Right kidney (tissue), 1 donor: ENCODE results near the gene SLC6A12.

Experiments
- DNase-seq: peaks from one replicate; pipeline ENCODE4 v3.0.0-alpha.2; 2016

SLC6A12 gene

DNA sequence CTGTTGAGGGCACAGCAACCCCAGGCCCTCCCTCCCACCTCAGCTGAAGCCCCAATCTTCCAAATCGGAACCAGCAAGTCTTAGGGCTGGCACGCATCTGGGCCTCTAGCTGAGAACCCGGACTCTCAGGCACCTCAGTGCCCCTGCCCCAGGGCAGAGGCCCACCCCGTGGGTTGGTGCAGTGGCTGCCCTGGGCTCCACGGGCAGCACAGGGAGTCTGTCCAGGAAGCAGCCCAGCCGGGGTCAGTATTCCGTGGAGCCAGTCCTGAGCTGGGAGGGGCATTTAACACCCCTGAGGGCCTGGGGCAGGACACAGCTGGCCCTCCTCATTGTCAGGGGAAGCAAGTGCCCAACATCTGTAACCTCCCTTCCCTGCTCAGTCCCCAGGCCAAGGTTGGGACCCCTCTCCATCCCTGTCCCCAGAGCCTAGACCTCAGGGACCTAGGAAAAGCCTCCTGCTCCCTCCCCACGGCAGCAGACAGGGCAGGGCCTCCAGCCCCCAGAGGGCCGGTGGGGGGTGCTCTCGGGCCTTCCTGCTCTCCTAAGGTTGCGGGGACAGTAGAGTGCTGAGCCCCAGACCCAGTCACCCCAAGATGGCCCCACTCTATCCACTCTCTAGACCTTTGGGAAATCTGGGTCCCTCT, 36.5 kb downstream of the SLC6A12 start:
- no peak for DNase-seq

DNA sequence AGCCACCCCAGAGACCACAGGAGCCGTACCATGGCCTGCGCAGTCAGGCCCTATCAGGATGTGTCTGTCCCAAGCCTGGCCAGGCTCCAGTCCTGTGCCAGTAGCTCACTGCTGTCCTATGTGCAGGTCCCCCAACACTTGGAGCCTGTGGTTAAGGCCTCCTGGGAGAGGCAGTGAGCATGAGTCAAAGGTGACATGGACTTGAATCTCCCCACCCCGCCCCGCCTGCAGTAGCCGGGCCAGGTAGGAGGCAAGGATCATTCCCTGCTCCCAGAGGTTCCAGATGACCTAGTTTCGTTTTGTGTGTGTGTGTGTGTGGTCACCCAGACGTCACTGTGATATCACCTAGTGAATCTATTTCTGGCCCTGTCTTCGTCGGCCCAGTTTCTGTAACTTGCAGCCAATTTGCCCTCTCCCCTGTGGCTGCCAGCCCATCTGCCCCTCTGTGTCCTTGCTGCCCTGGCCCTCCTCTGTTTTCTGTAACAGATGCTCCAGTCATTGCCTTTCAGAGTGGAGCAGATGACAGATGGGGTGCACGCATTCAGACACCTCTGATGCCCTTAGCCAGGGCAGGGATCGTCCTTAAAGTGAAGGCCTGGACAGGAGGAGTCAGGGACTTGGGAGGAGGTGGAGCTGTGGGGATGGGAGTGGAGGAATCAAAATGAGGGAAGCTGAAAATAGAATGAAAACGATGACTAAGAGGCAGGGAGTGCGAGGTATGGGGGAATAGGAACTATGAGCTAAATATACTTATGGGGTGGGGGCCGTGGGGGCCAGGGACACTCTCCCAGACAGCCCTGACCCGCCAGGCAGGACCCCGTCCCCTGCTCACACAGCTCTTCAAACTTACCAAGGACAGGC, 37.4 kb downstream of the SLC6A12 start:
- DNase-seq, result no peak

DNA sequence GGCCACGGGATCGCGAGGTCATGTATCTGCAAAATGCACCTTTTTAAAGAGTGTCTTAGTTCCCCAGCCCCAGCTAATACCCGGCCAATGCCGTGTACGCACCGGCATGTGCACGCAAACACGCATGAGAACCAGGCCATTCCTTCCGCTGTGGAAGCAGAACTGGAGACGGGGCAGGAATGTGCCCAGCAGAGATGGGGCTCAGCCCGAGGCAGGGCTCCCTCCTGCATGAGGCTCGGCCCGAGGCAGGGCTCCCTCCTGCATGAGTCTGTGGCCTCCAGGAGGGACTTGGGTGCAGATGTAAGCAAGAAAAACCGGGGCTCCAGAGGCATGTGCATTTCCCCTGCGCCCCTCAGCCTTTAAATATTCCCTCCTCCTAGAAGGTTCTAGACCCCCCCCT, 38.2 kb downstream of the SLC6A12 start:
- DNase-seq, result no peak

DNA sequence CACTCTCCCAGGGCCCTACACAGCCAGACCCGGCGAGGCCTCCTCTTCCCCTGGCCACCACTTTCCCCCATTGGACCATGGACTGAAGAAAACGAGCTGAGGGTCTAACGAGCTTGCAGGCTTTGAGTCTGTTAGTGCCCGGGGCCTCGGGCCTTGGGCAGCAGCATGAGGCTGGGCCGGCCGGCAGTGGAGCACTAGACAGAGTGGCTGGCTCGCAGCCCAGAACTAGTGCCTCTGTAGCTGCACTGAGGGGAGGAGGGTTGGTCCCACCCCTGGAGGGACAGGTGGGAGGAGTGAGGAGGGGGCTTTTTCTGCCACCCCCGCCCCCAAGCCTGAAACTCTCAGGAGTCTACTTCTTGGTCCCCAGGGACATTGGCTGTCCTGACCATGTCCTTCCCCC, 38.7 kb downstream of the SLC6A12 start:
- DNase-seq, result no peak

DNA sequence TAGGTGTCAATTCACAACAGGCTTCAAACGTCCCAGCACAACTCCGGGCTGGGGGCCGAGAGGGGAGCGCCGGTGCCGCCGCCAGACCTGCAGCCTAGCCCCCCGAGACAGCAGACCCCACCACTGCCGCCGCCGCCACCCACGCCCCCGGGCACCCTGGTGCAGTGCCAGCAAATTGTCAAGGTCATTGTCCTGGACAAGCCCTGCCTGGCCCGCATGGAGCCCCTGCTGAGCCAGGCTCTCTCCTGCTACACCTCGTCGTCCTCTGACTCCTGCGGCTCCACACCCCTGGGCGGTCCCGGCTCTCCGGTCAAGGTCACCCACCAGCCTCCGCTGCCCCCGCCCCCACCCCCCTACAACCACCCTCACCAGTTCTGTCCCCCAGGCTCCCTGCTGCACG, 39.4 kb downstream of the SLC6A12 start:
- no peak for DNase-seq

DNA sequence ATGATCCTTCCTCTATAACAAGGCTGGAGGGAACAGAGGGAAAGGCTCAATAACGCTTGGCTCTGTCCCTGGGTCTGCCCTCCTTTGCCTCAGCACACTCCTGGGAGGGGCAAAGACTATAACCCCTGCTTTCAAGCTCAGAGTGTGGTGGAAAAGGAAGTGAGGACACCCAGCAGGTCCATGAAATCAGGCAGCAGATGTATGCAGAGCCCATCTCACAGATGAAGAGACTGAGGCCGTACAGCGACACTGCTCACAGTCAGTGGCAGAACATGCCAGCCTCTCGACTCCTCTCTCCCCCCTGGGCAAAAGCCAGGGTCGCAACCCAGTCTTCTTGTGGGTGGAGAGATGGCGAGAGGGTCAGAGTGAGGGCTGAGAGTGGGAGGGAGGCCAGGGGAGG, 39.8 kb downstream of the SLC6A12 start:
- DNase-seq, result no peak

DNA sequence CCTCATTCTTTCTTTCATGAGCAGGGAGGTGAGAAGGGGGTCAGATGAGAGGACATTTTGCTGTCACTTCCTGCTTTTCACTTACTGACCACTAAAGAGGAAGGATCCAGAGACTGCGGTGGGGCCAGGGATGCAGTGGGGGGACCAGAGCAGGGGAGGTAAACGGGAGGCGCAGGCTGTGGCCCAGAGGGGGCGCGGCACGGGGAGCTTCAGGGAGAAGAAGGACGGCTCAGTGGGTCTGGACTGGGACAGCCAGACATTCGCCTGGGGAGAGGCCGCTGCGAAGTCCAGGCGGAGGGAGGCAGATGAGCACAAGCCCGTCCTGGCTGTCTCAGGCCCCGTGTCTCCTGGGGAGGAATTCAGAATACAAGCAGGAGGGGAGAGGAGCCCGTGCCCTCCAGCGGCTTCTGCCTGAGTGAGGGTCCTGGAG, 41.2 kb downstream of the SLC6A12 start:
- DNase-seq, result no peak

DNA sequence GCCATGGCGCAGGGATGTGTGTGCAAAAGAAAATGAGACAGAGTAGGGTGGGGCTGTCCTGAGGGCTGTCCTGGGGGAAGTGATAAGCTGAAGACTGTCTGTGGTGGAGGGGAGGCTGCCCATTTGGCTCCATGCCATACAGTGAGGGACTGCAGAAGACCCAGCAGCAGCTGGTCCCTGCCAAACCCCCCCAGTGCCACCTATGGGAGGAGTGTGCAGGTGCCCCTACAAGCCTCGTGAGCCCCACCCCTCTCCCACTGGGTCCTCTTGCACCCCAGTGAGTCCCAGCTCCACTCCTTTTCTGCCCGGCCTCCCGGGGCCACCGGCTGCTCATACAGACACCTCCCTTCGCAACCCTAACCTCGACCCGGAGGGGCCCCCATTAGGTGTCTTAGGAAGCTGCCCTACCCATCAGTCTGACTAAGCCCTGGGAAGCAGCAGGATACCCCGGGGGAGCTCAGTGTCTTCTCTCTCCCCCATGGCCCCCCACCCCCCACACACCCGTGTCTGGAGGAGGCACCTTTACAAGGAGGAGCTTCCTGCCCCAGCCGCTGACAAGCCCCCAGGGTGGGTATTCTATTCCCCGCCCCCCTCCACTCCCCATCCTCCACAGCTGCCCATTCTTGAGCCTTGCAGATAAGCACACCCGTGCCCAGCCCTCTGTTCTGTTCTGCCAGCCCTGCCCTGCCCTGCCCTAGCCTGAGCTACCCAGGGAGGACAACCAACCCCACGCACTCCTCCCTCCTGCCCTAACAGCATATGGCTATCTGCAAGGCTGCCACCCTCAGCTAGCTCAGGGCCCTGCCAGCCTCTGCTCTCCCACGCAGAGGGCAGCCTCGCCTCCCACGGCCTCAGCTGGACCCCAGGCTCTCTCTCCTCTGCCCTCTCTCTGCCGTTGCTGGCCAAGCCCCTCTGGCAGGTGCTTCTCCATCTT, 41.9 kb downstream of the SLC6A12 start:
- no peak for DNase-seq

DNA sequence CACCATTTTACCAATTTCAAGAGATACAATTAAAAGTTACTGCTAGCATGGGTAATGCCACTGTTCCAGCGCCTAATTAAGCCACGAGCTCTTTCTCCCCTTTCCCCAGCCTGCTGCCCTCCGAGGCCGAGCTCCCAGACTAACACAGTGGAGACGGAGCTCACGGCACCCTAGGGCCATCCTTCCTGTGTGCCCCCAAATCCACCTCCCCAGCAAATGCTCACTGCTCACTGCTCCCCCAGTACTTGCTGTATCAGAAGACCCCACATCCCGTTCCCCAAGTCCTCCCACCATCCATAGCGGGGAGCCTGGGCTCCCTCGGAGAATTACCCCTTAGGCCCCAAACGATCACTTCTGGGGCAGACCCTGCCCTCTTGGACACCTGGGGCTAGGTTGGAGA, 42.7 kb downstream of the SLC6A12 start:
- DNase-seq, result no peak

DNA sequence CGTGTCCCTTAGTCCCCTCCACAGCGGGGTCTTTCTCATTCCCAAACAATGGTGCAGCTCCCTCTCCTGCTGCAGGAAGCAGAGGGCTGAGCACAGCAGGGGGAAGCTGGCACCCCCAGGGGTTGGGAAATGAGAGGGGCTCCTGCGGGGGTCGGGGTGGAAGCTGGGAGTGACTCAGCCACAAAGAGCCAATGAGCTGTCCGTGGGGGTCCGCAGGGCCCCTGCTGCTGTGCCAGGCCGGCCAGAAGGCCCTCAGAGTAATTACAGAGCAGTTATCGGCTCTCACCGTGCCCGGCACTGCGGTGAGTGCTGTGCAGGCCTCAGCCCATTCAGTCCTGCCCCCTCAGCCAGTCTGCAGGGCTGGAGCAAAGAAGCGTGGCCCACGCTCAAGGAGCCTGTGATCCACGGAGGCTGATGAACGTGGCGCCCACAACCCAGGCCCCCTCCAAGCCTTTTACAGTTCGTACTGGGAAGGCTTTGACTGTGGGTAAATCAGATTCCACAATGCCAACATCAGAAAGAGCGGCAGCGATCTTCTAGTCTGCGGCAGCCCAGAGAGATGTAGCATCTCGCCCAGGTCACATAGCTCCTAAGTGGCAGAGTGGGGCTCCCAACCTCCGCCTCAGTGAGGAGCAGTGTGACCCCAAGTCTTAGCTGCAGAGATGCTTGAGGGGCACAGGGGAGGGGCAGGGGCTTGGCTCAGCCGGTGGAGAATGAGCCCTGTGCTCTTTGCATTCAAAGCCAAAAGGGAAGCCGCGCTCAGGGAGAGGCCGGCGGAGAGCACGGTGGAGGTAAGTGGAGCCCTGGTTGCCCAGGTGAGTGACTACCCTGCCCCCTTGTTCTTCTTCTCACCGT, 43.4 kb downstream of the SLC6A12 start:
- no peak for DNase-seq

DNA sequence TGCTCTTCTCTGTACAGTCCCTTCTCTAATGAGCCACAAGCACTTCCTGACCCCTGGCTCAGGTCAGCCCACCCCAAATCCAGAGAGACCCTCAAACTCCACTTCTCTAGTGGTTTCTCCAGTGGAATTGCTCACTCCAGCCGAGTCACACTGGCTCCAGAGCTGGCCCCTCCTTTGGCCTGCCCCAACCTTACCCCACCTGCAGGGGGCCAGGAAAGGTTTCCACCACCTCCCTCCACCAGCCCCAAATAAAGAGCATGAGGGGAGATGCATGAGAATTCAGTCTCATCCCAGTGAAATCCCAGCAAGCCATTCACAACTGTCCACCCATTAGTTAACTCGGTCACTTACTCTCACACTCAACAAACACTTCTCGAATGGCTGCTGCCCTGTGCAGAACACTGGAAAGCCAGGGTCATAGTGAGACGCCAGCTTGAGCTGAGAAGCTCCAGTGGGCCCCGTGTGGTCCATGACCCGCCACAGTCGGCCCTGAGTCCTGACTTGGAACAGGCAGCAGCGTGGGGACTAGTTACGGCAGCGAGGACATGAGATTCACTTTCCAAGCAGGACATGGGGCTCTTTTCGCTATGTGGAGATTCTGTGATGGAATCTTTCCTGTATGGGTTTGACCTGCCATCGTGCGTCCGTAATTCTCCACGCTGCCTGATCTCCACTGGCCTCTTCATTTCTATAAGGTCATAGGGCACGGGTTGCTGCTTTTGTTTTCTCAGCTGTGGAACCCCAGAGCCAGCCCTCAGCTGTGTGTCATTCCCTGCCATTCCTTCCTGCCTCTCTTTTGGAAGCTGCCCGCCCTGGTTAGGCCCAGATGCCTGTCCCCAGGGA, 44.2 kb downstream of the SLC6A12 start:
- no peak for DNase-seq

DNA sequence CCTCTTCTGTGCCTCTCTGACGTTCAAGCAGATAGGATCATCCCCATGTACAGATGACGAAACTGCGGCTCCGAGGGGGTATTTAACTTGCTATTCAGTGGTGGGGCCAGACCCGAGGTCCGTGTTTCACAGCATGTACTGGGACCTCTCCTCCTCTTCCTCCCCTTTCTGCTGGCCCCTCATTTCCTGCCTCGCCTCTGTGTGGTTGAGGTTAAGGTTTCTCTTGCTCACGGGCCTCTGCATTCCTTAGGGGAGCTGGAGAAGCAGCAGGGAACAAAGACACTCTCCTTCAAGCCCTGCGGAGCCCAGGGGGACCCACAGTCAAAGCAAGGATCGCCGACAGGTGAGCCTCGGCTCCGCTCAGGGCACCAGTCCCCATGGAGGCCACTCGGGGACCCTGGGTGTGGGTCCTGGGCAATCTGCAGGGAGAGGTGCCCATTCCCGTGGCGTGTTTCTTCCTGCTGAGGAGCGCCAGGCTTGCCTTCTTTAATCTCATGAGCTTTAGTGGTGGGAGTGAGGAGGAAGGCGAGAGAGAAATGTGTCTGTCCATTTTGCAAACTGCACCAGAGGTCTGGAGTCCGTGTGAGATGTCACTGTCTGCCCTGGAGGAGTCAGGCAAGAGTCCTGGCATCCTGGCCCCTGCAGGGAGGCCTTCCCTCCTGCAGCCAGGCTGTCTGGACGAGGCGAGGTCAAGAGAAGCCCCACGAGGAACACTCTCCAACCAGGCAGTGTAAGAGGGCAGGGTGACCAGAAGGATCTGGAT, 45.0 kb downstream of the SLC6A12 start:
- DNase-seq, result peak; percentile 57

DNA sequence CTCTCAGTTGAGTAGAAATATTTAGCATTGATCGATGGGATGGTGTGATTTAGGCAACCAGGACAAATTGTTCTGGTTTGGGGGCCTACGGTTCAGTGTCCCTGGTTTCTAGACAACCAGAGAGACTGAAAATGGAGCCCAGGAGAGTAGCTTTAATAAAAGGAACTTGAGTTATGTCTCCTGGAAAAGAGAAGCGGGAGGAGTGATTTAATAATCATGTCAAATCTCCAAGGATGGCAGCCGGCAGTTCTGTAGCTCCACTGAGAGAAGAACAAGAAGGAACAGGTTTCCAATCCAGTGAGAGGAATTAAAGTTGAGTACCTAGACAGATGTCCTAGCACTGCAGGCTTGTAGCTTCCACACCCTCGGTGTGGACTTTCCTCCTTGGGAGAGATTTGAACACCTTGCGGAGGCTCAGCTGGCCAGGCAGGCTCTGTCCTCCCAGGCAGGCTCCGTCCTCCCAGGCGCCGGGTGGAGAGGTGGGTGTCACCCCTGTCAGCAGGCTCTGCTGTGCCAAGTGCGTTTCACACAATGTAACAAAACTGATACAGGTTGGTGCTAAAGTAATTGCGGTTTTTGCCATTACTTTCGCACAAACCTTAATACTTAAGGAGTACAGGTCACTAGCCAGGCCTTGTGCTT, 45.9 kb downstream of the SLC6A12 start:
- DNase-seq, result no peak

DNA sequence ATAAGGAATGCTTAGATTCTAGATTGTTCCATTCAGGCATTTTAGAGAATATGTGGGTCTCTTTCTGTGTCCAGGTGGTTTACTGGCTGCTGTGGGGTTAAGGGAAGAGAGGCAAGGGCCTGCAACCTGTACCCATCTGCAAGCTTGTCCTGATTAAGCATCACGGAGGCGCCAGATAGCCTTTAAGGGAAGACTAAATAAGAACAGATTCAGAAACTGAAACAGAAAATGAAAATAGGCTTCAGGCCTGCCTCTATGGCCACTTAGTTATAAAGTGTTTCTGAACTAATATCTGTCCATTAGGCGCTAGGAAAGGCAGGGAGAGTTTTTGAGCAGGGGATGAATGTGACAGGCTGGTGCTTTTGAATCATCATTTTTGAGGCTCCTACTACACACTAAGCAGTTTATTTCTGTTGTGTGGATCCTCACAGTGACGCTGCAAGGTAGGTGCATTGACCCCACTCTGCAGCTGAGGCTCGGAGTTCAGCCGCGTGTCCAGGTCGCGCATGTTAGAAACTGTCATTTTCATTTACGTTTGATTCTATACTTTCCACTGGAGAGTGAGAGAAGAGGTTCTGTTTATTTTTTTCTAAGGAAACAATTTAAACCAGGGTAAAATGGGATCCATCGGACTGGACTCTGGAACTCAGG, 47.4 kb downstream of the SLC6A12 start:
- no peak for DNase-seq

DNA sequence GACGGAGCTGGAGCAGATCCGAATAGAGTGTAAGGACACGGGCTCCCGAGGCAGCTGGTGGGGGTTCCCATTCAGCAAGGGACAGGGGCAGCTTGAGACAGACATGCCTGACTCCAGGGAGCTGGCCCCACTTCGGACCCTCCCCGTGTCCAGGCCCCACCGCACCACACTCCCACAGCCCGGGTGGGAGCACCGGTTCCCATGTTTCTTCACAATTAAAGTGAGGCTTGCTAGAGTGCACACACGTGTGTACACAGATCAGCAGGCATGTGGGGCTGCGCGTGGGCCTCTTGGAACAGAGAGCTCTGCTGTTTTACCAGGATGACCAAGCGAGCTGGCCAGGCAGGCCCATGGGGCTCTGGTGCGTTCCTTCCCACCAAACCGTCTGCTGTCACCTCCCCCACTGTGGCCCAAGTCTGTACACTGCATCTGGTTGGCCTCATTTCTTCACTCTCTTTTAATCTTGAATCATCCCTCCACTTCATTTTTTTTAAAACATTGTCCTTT, 48.0 kb downstream of the SLC6A12 start:
- DNase-seq, result no peak

DNA sequence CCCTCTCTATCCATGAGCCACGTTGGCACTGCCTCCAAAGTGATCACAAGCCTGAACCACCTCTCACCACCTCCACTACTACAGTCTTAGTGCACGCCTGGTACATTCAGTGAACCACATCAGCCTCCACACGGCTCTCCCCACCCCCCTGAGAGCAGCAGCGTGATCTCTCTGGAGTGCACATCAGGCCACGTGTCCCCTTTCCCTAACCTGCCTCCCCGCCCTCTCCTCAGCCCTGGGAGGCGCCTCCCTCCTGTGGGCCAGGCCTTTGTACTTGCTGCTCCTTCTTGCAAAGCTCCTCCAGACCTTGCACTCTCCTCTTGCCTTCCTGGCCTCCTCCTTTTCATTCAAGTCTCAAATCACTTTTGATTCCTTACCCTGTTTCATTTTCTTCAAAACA, 49.8 kb downstream of the SLC6A12 start:
- no peak for DNase-seq

DNA sequence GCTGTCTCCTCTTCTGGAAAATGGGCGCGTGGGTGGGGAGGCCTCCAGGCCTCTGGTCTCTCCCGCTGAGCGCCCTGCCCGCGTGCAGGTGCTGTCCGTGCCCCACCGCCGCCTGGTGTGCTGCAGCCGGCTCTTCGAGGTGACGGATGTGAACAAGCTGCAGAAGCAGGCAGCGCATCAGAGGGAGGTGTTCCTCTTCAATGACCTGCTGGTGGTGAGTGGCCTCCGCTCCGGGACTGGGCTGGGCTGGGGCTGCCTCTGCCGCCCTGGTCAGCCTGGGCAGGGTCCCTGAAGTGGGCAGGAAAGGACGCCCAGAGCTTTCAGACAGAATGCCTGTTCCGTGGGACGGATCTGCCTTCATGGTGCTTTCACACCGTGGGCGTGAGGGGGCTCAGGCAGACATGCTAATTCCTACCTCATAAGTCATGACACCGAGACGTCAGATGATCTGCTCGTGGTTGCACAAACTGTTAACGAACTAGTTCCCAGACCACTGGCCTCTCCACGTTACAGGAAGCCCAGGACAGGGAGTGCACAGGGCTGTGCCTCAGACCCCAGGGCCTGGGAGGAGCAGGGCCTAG, 50.5 kb downstream of the SLC6A12 start:
- DNase-seq, result no peak
